ENCODE results near the gene UTP15.

Gene UTP15, protein sequence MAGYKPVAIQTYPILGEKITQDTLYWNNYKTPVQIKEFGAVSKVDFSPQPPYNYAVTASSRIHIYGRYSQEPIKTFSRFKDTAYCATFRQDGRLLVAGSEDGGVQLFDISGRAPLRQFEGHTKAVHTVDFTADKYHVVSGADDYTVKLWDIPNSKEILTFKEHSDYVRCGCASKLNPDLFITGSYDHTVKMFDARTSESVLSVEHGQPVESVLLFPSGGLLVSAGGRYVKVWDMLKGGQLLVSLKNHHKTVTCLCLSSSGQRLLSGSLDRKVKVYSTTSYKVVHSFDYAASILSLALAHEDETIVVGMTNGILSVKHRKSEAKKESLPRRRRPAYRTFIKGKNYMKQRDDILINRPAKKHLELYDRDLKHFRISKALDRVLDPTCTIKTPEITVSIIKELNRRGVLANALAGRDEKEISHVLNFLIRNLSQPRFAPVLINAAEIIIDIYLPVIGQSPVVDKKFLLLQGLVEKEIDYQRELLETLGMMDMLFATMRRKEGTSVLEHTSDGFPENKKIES

DNA sequence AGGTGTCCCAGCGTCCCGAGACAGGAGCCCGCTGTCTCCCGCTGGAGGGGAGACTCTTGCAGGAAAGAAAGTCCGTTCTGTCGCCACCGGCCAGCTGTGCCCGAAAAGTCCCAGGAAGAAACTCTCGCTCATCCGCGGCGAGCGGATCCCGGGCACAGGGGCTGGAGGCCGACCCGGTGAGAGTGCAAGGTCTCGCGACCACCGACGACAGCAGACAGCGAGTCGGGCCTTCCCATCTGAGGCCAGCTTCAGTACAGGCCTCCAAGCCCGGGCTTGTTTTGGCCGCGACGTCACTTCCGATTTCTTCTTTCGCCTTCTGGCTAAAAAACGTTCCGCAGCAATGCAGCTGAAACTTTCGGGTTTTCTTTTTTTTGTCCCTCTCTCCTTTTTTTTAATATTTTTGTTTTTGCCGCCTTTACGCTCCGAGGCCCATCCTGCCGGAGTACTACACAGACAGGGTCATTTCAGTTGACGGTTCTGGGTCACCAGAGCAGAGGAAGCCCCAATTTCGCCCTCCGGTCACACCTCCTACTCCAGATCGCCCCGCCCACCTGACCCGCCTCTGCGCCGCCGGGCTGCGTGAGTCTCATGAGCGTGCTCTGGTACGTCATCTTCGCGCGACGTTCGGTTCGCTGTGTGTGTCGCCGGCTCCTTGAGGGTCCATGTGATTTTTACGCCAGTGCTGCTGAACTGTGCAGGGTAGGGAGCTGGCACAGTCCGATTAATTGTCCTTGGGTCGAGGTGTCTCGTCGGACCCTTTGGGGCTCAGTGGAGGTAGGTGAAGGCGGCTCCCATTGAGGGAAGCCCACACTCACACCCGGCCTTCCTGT, at the start of gene UTP15, which contains the start of gene ANKRA2:
Gene UTP15, plus strand, starts transcription at position 605 of the 830 bp plus-strand sequence. CDS start 1,602 bp downstream, outside the sequence.
Gene ANKRA2, minus strand, starts transcription at position 501 of the 830 bp plus-strand sequence. CDS start 2,758 bp downstream, outside the sequence.
- peak; percentile 97 to 98 for DNase-seq

DNA sequence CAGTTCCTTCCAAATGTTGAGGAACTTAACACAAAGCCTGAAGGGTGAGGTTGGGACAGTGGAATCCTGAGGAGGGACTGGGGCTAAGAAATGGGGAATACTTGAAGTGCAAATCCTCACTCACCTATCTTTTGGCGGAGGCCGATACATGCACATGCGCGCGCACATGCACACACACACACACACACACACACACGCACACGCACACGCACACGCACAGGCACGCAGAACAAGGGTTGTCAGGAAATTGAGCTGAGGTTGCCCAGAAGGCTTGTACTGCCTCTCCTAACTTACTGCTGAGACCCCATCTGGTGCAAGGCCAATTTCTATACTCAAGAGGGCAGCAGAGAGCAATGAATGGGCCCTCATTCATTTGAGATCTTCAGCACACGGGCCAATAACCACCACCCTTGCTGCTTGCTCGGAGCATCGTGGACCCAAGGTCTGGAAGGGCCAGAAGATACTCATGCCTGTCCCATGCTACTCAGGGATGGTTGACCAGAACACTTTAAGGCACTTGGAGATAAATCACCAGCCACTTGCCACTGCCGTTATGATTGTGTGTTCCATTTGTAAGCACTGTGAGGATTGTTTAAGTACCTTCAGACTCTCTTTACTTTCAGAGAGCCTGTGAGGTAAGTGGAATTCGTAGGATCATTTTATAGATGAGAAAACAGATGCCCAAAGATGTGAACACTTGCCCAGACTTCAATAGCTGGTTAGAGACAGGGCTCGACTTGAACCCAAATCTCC, 45.8 kb upstream of the UTP15 start:
- DNase-seq, result peak; percentile 75 to 86

DNA sequence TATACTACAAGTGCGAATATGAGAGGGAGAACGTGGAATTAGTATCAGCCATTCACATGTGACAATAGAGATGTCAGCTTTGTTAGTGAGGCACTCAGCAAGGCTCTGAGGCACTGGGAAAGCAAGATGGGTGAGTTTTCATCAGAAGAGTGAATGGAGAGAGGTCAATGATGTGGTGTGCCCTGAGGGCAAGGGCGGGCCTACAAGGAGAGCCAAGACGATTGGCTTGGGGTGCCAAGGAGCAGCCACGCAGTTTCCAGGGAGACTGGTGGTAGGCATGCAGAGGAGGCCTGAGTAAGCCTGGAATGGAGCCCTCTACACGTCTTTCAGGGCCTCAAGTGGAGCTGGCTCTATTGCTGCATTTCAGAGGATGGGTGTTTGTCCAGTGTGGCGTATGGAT, 42.6 kb upstream of the UTP15 start:
- no peak for DNase-seq

DNA sequence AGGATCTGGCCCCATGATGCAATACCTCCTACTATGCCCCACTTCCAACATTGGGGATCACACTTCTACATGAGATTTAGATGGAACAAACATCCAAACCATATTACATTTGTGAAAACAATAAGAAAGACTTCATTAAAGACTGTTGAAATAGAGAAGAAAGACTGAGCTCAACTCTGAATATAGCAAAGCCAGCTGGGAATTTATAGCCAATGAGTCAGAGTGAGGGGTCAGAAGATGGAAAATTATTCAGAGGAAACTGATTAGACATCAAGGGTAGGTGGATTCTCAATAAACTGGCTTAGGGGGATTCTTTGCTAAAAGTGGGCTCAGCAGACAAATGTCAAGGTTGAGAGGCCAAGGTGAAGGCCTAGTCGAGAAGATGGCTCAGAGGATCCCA, 41.7 kb upstream of the UTP15 start:
- no peak for DNase-seq

DNA sequence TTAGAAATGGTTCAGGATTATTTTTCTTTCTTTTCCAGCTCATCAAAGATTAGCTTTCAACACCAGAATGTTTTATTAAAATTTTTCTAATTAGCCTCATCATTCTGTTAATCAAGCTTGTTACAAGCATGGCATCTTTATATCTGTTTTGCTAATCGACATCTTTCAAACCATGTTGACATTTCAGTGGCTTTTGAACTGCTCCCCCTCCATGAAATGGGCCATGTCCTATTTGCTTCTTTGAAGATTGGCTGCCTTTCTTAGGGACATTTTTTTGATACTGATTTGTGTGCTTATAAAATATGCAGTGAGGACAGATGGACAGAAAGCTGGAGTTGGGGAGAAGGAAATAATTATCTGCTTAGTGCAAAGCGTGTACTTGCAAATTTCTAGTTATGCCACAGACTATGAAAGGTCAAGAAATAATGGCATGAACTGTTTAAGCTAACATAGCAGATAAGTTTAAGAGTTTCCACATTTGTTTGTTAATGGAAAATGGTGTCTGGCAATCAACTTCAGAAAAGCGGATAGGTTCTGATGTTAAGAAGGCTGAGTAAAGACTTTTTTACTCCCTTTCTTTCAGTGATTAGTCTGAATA, 39.8 kb upstream of the UTP15 start:
- no peak for DNase-seq

DNA sequence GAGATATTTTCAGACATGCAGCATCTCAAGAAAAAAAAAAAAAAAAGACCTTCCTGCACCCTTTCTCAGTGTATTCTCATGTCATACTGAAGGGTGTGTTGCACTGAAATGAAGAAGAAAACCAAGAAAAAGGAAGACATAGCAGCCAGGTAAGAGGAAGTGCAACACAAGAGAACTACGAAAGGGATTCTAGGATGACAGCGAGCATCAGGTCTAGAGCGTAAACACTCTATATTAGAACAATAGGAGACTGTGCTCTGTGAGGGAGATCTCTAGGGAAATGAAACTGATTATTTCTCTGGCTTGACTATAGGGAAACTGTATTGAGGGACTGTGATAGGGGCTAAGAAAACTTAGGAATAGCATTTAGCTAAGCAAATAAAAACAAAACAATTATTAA, 37.3 kb upstream of the UTP15 start:
- DNase-seq, result no peak

DNA sequence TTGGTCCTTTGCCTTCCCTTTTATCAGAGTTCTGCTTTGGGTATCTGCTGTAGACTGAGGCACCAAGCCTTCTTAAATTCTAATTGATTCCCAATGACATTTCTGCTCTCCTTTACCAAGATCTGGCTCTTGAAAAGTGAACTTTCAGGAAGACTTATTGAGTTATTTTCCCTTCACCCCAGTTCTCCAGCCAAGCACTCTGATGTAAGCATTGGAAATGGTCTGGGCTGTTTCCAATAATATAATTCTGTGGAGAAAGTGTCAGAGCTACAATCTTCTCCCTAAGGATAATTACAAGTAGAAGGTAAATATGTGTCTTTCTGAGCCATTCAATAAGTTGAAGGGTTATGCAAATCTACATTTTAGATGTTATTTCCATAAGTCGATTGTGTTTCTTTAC, 36.5 kb upstream of the UTP15 start:
- no peak for DNase-seq

DNA sequence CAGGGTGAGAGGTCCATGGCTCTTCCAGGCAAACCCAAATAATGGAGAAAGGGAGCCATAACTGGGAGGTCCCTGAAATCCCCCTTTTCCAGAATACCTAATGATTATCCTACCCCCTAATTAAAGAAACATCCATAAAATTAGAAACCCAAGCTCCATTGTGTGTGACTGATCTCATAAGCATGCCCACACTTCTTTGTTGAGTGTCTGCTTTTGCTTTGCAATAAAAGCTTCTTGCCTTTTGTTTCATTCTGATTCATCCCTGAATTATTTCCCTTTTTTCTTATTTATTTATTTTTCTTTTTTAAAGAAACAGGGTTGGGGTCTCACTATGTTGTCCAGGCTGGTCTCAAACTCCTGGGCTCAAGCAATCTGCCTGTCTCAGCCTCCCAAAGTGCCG, 34.2 kb upstream of the UTP15 start:
- no peak for DNase-seq

DNA sequence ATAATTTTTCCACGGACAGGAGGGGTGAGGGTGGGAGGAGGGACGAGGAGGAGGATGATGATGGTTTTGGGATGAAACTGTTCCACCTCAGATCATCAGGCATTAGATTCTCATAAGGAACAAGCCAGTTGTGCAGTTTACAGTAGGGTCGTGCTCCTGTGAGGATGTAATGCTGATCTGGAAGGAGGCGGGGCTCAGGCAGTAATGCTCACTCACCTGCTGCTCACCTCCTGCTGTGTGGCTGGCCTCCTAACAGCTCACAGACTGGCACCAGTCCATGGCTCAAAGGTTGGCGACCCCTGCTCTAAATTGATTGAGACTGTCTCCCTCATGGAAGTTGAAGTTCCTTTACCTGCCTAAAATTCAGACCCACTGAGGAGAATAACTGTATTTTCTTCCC, 33.3 kb upstream of the UTP15 start:
- DNase-seq, result no peak

DNA sequence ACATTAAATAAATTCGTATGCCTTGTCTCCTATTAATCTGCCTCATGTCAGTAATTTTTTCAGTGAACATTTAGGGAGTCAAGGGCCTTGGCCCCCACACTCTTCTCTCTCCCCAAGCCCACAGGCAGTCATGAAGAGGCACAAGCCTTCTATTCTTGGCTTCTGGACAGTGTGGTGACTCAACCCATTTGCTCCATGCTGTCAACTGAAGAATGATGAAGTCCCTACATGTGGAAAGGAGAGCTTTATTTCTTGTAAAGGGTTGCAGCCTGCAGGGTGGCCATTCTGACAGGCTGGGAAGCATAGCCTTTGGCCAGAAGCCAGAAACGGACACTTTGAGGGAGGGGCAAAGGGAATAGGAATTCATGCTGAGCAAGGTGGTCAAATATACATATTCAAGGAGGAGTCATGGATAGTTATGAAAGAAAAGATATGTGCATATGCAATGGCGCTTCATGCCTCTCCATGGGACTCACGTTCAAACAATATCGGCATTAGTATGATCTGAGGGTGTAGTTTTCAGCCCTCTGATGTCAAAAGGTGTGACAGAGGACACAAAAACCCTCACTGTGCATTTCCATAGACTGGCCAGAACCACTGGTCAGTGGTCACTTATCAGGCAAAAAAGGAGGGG, 31.4 kb upstream of the UTP15 start:
- DNase-seq, result no peak

DNA sequence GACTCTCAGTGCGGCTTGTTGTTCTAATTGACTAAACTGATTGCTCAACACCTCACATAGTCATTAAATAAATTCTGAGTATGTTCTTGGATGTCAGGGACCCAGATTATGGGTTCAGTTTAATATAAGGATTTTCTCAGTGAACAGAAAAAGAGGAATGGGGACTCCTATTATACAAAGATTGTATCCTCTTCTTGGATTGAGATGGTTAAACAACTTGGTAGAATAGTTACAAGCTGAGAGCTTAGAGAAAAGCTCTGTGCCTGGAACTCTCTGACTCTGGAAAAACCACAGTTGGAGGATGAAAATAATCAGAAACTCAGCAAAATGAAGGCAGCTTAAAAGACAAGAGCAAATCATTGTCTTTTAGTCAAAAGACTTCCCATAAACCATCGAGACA, 30.6 kb upstream of the UTP15 start:
- no peak for DNase-seq

DNA sequence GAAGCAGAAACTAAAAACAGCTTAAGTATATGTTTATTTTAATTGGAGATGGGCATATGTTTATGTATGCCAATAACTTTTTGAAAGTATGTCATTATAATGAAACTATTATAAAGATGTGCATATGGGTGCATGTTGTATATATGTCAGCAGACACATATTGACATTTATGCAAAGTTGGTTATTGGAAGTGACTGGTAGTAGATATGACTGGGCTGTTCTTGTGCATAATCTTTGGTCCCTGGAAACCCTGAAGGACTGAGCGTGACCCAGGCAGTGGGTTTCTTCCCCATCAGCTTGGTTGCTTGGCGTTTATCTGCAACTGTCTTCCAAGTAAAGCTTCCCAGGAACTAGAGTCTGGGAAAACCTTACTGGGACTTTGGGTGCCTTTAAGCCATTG, 25.8 kb upstream of the UTP15 start:
- no peak for DNase-seq

DNA sequence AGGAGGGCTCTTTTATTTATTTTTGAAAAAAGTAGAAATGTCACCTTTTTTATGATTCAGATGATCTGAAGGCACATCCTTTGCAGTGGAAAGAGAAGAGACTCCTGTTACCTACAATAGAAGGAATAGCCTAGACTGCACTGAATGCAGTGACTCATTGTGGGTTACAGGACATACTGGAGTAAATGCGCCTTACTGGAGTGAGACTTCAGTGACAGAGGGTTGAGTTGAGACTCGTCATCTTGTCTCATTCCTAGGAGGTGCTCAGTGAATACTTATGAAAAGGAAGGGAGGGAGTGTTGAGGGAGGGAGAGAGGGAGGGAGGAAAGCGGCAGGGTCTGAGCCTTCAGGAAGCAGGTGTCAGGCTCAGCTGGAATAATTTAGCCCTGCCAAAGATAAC, 25.4 kb upstream of the UTP15 start:
- DNase-seq, result no peak

DNA sequence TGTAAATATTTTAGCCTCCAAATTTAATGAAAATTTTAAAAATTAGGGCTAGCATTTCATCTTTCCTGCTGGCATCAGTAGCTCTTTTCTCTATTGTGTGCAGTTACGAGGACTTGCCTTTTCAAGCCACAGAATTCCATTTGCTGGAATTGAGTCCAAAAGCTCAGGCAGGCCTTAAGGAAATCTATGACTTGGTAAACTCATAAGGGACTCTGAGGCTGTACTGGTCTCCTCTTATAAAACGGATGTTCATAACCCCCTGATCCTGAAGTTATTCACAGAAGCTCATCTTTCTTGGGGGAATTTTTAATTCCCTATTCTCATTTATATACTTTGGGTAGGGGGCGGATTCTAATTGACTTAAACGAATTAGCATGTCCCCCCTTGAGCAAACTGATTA, 23.5 kb upstream of the UTP15 start:
- no peak for DNase-seq

DNA sequence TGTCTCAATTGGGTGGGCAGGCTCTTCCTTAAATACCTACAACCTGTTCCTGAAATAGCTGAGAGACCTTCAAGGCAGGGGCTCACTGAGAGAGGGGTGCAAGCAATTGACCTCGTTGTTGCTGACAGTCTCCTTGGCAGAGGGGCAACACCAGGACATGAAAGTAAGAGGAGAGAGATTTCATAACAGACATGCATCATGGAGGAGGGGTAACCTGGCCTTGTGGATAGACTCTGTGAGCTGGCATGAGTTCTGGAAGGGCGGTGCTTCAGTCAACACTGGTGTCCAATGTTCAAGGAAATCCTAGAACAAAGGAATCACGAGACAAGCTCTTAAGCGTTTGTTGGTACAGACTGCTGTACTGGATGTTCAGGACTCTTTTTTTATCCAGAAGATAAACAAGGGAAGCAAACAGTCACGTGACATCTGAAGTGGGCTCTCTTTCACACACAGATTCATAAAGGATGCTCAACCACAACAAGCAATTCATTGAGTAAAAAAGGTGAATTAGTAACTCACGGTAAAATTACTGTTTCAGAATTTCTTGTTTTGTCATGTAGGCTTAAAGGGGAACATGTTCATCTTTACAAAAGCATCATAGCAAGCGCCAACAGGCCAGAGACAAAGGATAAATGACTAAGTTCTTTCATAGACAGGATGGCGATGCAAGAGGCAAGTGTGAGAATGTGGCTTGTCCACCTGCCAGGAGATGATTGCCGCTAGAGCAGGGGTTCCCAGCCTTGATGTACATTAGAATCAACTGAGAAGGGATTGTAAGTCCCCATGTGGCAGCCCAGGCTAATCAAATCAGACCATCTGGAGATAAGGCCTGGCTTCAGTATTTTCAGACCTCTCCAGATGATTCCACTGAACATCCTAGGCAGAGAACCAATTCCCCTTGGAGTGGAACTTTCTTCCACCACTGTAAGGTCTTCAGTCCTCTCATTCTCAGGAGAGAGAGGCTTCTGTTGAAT, 20.8 kb upstream of the UTP15 start:
- DNase-seq, result no peak

DNA sequence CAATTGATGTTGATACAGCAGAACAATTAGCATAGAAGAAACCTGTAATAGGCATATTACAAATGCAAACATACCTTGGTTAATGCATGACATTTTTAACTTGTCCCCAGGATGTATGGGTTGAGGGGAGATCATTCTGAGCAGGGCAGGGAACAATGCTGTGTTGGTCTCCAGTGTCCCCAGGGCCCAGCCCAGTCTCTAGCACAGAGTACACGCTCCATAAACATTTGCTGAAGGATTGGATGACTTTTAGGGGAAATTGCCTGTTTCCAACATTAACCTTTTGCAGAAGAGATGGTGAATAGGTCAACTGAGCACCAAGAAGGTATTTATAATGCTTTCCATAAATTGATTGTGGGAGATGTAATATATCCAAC, 20.2 kb upstream of the UTP15 start:
- no peak for DNase-seq

DNA sequence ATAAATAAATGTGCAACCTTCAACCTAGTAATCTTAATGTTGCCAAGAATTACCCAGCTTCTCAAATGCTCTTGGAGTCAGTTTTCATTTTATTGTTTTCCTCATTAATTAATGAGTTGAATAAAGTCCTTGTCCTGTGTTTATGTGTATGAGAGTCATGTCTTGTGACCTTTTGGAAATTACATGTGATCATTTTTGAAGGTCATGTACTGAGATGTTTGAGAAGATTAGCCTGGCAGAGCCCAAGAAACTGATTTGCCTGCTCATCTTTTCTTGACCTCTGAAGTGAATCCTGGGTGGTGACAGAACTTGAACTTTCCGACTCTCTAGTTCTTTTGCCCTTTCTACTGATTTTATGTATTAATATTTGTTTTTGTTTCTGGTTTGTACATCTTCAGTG, 15.5 kb upstream of the UTP15 start:
- no peak for DNase-seq

DNA sequence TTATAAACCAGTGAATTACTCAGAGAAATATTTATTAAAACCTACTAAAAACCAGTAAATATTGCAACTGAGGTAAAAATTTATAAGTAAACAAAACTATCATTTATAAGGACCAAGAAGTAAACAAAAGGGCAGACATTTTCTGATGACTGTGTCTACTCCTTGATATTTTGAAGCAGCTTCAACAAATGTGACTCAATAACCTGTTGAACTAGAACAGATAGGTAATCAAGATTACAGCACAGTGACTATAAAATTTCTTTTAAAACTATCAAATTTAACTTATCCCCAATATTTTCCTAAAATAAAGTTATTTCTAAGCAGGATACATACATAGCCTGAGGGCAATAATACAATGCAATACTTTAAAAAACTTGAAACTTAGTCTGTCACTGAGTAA, 12.9 kb upstream of the UTP15 start:
- DNase-seq, result no peak

DNA sequence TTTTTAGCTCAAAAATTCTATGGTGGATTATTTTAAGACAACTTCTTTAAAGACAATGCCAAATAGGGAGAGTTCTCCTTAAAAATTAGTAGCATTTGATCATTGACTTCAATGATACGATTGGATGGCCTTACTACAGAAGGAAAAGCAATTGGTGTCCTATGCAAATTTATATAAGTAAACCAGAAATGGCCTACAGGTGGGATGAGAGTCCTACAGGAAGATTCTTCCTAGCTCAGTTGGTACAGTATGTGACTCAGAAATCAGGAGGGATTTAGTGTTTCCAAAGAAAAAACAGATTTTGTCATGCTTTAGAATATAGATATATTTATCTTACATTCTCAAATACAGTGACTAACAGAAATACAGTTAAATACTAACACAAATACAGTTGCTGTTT, 6.6 kb upstream of the UTP15 start:
- no peak for DNase-seq

DNA sequence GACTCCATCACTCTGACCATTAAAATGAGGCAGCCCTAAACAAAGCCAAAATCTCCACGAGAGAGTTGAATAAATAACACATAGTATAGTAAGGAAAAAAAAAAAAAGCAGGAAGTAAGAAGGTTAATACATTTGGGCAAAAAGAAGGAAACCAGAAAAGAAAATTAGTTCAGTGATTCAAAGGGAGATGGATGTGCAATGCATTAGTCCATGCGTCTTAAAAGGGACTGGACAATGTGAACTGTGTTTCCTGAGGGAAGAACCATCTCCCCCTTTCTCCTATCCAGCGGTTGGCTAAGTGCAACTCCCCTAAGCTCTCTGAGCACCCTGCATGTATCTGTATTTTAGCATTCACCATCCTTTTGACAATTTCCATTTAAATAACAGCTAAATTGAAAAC, 1.5 kb upstream of the UTP15 start:
- no peak for DNase-seq

DNA sequence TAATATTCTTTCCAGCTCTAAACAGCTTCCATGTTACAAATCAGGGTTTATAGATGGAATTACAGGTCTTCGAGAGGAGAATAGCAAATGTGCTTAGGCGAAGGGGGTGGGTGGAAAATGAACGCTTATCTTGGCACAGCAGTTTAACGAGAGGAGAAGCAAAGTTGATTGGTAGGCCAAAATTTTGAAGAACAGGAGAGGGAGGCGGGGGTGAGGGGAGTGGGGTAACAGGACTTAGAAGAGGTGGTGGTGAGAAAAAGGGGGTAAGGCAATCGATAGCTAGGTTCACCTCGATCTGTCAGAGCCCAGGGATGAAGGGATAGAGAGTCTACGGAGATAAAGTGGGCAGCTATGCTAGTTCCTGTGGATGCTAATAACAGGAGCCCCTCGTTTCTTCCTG, 868 bp upstream of the UTP15 start:
- DNase-seq, result peak in 1 of 2 donors; percentile 26
